ENCODE measurements around the gene UBD.

The UBD gene

GRCh38 chr6:29559524-29560287 is at the start of gene UBD:
UBD (minus strand) TSS chr6:29559732; CDS start chr6:29559701, 31 bp downstream.
- DNase-seq, result no peak

GRCh38 chr6:29608131-29608530 is 48.6 kb upstream of the UBD start:
- no peak for DNase-seq

DNA sequence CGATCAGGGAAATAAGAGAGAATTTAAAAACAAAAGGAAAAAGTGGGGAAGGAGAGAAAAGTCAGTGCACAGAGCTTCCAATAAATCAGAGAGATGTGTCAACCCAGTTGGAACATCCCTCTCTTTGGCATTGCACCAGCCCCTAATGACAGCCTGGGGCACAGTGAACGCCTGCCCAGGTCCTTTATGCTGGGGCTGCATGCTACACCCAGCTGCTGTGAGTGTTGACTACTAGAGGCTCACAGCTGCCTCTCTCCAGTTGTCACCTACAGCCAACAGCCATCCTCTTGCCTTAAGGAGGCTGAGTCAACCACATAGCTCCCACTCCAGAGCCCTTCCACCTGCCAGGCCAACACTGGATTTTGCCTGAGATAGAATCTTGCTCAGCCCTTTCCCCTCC is 44.4 kb upstream of the UBD start:
- DNase-seq, result no peak

DNA sequence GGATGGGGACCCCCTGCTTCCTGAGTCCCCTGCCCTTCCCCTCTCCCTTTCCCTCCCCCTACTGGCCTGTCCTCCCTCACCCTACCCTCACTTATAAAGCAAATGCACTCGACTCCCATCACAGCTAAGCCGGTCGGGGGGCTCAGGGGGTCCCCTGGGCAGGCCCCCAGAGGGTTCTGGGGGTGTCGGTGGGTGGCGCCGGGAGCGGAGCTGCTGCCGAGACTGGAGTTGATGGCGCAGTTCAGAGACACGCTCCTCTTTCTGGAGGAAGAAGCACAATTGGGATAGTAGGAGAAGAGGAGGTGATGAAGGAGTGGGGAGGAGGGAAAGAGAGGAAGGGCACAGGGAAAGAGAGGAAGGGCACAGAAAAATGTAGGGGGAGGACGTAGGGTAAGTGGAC is 43.9 kb upstream of the UBD start:
- DNase-seq, result no peak

DNA sequence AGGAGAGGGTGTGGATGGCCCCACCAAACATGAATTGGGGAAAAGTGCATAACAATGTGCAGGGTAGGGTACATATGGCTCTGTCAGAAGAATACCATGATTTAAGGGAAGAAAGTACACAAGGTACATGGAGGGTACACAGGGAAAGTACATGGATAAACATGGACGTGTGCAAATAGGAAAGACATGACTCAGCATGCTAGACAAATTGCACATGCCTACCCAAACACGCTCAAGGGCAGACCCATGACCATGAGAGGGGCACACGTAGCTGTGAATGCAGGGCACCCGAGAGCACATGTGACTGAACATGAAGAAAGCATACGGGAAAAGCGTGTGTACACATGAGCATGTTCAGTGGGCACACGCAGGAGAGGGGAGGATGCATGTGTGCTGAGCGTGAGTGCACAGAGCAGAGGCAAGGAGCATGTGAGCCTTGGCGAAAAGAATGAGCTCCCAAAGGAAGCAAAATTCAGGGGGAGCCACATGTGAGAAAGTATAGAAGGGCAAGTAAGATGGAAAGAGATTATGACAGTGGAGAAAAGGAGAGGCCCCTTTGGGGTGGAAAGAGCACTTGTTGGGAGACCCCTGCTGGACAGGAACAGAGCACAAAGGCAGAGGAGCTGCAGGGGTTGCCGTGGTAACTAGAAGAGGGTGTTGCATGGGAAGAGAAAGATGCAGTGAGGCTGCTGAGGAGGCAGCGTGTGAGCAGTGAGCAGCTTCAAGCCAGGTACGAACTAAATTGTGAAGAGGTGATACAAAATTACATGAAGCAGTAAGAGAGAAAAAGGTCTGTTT is 43.2 kb upstream of the UBD start:
- no peak for DNase-seq

DNA sequence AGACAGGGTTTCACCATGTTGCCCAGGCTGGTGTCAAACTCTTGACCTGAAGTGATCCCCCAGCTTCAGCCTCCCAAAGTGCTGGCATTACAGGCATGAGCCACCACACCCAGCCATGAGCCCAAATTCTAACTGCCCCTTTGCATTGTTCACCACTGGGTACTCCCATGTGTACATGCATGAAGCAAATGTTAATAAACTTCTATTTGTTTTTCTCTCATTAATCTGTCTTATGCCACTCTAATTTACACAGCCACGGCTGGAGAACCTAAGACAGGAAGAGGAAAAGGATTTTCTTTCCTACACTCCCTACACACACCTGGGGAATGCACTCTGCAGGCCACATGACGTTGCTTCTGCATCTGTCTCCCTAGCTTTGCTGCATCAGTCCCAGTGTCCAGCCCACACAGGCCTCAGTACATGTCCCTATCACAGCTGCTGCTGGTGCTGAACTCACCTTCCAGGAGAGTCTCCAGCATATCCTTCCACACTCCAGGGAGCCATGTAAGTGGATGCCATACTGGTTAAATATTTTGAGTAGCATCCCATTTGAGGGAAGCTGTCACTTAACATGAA is 38.7 kb upstream of the UBD start:
- DNase-seq, result no peak

DNA sequence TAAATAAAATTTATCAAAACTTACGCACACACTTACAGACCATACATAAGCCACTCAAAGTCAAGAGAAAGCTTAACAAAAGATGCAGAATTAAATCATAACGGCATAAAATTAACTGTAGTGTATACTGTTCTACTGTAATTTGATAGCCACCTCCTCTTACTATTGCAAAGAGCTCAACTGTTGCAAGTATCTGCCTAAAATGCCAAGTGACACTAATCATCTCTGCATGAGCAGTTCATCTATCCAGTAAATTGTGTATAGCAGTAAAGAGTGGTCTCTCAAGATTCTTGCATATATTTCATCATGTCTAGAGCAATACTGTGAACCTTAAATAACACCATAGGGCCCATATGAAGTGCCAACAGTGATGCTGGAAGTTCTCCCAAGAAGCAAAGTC is 37.7 kb upstream of the UBD start:
- no peak for DNase-seq

- no peak for DNase-seq
These were observed 36.9 kb upstream of the UBD start for GRCh38 chr6:29596381-29596900.

DNA sequence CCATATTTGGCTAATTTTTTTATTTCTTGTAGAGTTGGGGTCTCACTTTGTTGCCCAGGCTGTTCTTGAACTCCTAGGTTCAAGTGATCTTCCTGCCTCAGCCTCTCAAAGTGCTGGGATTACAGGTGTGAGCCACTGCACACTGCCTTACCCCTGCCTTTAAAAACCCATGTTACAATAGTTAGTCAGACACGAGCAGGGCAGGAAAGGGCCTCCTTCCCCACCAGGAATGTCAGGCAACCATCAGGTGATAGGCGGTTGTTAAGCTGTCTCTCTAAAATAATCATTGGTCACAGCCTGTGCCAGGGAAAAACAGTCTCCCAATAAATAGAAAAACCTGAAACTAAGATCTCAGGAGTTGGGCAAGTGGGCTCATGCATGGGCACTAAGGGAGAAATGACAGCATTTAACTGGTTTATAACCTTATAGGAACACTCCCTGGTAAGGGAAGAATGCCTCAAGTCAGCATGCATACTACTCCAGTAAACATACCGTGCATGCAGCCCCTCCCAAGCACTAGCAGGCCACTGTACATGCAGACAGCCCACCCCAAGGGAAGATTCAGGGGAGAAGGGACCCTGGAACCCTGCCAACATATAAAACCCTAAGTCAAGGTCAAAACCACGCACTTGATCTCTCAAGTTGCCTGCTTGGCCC is 33.8 kb upstream of the UBD start:
- no peak for DNase-seq

DNA sequence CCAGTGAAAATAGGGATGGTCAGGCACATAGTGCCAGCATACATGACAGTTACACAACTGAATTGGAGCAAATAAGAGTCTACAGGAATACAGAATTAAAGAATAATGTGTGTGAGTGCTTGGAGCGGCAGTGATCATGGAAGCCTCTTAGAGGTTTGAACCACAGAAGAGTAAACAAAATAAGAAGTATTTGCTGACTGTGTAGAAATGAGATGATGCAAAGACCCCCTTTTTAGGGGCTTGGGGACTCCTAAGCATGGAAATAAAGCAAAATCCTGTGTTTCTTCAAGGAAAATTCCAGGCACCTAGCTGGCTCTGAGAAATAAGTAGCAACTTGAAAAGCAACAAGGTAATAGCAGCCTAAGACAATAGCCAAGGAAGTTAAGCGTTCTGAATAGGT is 32.1 kb upstream of the UBD start:
- no peak for DNase-seq

- no peak for DNase-seq
These were observed 30.8 kb upstream of the UBD start for GRCh38 chr6:29590218-29590808.

DNA sequence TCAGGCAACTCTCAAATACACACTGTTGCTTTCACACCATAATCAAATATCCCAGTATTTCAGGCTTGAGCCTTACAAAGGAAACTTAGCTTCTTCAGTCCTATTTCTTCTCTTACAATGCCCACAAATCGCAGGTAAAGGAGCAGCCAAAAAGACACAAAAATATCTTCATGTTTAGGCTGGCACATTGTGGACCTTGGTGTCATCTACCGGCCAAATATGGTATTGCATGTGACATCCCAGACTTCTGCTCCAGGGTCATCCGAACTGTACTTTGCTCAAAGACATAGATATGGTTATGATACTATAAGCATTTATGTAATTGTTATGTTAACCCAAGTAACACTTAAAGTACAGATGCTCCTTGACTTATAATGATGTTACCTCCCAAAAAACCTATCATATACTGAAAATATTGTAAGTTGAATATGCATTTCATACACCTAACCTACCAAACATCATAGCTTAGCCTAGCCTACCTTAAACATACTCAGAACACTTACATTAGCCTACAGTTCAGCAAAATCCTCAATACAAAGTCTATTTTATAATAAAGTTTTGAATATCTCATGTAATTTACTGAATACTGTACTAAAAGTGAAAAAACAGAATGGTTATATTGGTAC is 30.0 kb upstream of the UBD start:
- DNase-seq, result peak; percentile 76

GRCh38 chr6:29584821-29585220 is 25.3 kb upstream of the UBD start, which contains the start of gene OR2H2:
OR2H2 (plus strand) TSS chr6:29585121; CDS start chr6:29587945, 2,824 bp downstream.
- no peak for DNase-seq

DNA sequence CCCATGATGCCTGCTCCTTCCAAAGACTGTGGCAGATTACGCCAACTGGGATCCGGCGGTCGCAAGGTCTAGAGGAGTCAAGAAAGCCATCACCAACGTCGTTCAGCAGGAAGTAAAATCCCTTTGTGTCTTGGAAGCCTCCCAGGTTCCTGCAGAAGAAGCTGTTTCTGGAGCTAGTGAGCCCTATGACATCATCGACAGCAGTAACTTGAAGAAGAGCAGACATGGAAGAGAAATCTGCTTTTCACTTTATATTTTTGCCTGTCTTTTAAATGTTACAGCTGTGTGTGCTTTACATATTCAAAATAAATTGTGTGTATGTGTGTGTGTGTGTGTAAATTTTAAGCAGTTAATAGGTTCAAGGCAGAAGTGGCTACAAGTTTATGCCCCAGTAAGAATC is 18.0 kb upstream of the UBD start:
- no peak for DNase-seq

DNA sequence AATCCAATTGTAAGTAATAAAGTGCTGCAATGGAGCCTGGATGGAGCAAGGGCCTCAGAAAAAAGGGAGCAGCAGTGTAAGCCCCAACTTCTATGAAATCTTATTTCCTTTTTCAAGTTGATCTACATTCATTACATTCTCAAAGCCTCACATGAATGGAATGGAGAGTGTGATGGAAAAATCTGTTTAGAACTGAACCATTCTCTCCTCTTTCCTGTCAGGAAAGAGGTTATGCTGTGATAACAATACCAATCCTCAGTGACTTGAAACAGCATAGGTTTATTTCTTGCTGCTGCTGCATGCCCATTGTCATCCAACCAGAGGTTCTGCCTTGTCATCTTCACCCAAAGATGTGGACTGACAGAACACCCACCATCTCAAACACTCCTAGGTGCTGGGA is 16.5 kb upstream of the UBD start:
- DNase-seq, result no peak

DNA sequence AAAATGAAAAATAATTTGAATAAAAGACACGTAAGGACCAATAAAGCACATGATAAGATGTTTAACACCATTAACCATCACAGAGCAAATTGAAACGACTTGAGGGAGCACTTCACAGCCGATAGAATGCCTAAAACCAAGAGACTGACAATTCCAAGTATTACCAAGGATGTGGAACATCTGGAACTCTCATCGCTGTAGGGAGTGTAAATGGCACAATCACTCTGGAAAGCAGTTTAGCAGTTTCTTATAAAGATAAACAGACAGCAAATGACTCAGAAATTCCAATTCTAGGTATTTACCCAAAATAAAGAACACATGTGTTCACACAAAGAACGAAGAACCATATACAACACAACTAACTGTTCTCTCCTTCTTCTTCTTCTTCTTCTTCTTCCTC is 8.5 kb upstream of the UBD start:
- no peak for DNase-seq

DNA sequence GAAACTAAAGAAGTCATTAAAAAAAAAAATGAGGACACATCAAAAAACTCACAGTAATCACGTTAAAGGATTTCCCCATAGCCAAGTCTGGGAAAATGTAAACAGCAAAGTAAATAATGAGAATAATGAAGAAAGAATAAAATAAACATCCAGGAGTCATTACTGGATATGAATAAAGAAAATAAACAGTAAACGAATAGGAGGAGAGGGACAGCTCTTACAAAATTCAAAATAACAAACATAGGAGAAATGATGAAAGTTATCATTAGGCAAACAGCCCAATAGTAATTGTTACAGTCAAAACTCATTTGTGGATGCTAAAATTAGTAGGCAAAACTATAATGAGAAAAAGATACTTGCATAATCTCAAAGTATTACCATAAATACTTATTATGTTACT is 8.0 kb upstream of the UBD start:
- no peak for DNase-seq

DNA sequence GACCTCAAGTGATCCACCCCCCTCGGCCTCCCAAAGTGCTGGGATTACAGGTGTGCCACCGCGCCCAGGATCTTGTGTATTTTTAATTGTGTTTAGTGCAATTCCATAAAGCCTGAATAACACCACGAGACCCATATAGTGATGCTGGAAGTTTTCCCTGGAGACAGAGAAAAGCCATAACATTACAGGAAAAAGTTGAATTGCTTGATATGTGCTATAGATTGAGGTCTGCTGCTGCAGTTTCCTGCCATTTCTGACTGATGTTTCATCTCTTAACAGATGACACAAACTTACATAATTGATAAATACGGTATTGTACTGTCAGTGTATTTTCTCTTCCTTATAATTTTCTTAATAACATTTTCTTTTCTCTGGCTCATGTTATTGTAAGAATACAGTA is 7.3 kb upstream of the UBD start:
- DNase-seq, result no peak

- no peak for DNase-seq
These were observed 5.3 kb upstream of the UBD start for GRCh38 chr6:29564875-29565274.

DNA sequence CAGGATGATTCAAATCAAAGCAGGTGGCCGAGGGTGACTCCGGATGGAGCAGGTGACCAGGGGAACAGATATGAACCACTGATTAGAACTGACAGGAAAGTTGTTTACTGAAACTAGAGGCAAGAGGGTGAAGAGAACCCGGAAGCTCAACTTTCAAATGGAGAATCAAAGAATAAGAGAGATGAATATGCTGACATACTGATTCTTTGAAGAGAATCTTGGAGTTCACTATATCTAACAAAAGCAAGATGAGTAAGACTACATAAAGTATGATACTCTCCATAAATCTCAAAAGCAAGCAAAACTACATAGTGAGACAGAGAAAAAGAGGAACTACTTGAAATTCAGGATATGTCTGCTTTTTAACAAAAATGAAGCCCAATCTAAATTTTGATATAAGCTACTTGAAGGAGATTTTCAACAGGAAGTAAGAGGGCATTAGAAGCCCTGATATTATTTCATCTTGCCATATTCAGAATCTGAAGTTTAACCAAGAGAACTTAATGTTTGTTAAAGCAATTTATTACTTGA is 4.0 kb upstream of the UBD start:
- DNase-seq, result no peak

- DNase-seq, result no peak
These were observed 2.2 kb upstream of the UBD start for GRCh38 chr6:29561606-29562181.

- DNase-seq, result no peak
These were observed 1.6 kb upstream of the UBD start for GRCh38 chr6:29561091-29561490.
